Ovary (tissue), 3 donors: Measurements from ENCODE around the gene TMEM167A.

Experiments used
- POLR2A ChIP-seq: fragments of 450-650 bp; IDR thresholded peaks from one replicate; pipeline ENCODE4 v1.6.1; 2017; ENCODE audit warnings: antibody characterized with exemption, mild to moderate bottlenecking, moderate library complexity
- TF ChIP-seq, protein P1 (sequence below), 3 donors: fragments of 450-650 bp in 2 of 3; fragments of 200-600 bp in 1 of 3; IDR thresholded peaks; one replicate each; pipeline versions ENCODE4 v1.5.1 to v1.8.0; 2016 to 2022; ENCODE audit warnings: antibody characterized with exemption in 3 of 3, mild to moderate bottlenecking in 1 of 3
- donor health status: DM: no; HTN: no; CAD: no.

DNA sequence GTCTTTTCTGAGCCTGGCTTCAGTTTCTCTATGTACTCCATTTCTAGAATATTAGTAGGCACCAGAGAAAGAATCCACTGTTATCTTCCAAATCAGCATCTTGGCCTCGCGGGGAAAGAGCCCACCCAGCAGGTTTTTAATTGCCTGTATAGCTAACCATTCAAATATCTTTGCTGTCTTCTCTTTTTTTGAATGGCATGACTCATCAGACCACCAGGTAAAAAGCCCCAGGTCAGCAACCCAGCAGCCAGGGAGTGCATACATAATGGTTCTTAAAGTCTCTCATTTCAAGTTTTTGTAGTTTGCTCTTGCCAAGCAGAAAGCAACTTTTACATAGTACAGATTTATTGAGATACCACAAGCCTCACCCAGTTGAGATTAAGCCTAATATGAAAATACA lies 50.7 kb downstream of the TMEM167A start:
- TF ChIP-seq, protein P1, sequence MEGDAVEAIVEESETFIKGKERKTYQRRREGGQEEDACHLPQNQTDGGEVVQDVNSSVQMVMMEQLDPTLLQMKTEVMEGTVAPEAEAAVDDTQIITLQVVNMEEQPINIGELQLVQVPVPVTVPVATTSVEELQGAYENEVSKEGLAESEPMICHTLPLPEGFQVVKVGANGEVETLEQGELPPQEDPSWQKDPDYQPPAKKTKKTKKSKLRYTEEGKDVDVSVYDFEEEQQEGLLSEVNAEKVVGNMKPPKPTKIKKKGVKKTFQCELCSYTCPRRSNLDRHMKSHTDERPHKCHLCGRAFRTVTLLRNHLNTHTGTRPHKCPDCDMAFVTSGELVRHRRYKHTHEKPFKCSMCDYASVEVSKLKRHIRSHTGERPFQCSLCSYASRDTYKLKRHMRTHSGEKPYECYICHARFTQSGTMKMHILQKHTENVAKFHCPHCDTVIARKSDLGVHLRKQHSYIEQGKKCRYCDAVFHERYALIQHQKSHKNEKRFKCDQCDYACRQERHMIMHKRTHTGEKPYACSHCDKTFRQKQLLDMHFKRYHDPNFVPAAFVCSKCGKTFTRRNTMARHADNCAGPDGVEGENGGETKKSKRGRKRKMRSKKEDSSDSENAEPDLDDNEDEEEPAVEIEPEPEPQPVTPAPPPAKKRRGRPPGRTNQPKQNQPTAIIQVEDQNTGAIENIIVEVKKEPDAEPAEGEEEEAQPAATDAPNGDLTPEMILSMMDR (IDR thresholded peaks at IDR 0.05): no peak
- no peak for TF ChIP-seq POLR2A
